ENCODE data around the gene LRP2.

DNA sequence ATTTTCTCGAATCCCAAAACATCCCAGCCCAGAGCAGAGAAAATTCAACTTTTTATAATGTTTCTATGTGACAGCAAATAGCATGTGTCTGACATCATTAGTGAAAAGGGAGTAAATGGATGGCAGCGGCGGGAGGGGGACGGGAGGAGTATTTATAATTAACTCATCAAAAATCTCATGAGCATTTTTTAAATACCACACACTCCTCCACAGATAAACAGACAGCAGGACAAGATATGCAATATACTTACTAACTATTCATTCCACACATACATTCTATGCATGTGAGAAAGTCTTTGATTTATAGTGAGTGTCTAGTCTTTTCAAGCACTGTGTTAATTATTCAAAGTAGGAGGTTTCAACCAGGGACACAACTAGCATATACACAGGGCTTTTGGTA, 107.6 kb downstream of the LRP2 start:
- TF ChIP-seq RAD21 (IDR thresholded peaks at IDR 0.05; ENCODE audit: low read depth) (no peak), CREB1 (IDR thresholded peaks at IDR 0.05; ENCODE audit: low read depth) (no peak), EP300 (IDR thresholded peaks at IDR 0.05; ENCODE audit: borderline replicate concordance) (no peak), TAF1 (IDR thresholded peaks at IDR 0.05; ENCODE audit: low read depth) (no peak), EGR1 (IDR thresholded peaks at IDR 0.05) (no peak), TEAD4 (IDR thresholded peaks at IDR 0.05) (no peak), CEBPB (IDR thresholded peaks at IDR 0.05) (no peak)
- TF ChIP-seq, protein P1, sequence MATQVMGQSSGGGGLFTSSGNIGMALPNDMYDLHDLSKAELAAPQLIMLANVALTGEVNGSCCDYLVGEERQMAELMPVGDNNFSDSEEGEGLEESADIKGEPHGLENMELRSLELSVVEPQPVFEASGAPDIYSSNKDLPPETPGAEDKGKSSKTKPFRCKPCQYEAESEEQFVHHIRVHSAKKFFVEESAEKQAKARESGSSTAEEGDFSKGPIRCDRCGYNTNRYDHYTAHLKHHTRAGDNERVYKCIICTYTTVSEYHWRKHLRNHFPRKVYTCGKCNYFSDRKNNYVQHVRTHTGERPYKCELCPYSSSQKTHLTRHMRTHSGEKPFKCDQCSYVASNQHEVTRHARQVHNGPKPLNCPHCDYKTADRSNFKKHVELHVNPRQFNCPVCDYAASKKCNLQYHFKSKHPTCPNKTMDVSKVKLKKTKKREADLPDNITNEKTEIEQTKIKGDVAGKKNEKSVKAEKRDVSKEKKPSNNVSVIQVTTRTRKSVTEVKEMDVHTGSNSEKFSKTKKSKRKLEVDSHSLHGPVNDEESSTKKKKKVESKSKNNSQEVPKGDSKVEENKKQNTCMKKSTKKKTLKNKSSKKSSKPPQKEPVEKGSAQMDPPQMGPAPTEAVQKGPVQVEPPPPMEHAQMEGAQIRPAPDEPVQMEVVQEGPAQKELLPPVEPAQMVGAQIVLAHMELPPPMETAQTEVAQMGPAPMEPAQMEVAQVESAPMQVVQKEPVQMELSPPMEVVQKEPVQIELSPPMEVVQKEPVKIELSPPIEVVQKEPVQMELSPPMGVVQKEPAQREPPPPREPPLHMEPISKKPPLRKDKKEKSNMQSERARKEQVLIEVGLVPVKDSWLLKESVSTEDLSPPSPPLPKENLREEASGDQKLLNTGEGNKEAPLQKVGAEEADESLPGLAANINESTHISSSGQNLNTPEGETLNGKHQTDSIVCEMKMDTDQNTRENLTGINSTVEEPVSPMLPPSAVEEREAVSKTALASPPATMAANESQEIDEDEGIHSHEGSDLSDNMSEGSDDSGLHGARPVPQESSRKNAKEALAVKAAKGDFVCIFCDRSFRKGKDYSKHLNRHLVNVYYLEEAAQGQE (IDR thresholded peaks at IDR 0.05; ENCODE audit: low read depth): no peak
- TF ChIP-seq, protein P2, sequence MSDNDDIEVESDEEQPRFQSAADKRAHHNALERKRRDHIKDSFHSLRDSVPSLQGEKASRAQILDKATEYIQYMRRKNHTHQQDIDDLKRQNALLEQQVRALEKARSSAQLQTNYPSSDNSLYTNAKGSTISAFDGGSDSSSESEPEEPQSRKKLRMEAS (IDR thresholded peaks at IDR 0.05): no peak
- TF ChIP-seq, protein P3, sequence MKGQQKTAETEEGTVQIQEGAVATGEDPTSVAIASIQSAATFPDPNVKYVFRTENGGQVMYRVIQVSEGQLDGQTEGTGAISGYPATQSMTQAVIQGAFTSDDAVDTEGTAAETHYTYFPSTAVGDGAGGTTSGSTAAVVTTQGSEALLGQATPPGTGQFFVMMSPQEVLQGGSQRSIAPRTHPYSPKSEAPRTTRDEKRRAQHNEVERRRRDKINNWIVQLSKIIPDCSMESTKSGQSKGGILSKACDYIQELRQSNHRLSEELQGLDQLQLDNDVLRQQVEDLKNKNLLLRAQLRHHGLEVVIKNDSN (IDR thresholded peaks at IDR 0.05): no peak

All from Ishikawa (cell line).